Fibroblast of lung (primary cell): Measurements from ENCODE around the gene NTRK2. TPM values are rescaled to one million over a fixed set of nuclear protein-coding genes. Genes with fewer than 3 reads are reported as not detected.

Experiments used
- DNase-seq, 2 donors: peaks; one replicate each; pipeline versions ENCODE4 v3.0.0 to v3.0.0-alpha.2; 2010; ENCODE audit warnings: low read depth in 2 of 2
- H2AFZ ChIP-seq: 2 replicates; pipeline ENCODE4 v1.5.1; 2012; ENCODE audit warnings: low read length, control low read depth, inconsistent platforms
- H3K27ac ChIP-seq: 2 replicates; pipeline ENCODE4 v1.5.1; 2011; ENCODE audit warnings: low read length, control low read depth; ENCODE audit not compliant: insufficient read depth
- H3K27me3 ChIP-seq: 2 replicates; pipeline ENCODE4 v1.5.1; 2011; ENCODE audit warnings: mild to moderate bottlenecking, low read length; ENCODE audit not compliant: control insufficient read depth, insufficient read depth
- H3K36me3 ChIP-seq: 2 replicates; pipeline ENCODE4 v1.5.1; 2011; ENCODE audit warnings: low read length; ENCODE audit not compliant: control insufficient read depth, insufficient read depth
- H3K4me1 ChIP-seq: 2 replicates; pipeline ENCODE4 v1.5.1; 2011; ENCODE audit warnings: low read length; ENCODE audit not compliant: control insufficient read depth, insufficient read depth; ENCODE audit errors: extremely low read depth
- H3K4me2 ChIP-seq: 2 replicates; pipeline ENCODE4 v1.5.1; 2011; ENCODE audit warnings: low read length, control low read depth; ENCODE audit not compliant: insufficient read depth; ENCODE audit errors: extremely low read depth
- H3K4me3 ChIP-seq, 4 experiments: fragments of 200-600 bp in 1 of 4; sonication (generic) in 1 of 4; replicated peaks in 1 of 4; 2 replicates each; pipeline ENCODE4 v1.5.1; 2011 to 2016; ENCODE audit warnings: low read length in 4 of 4, low read depth in 3 of 4, mild to moderate bottlenecking in 3 of 4, control low read depth in 2 of 4, inconsistent platforms in 1 of 4, mixed read lengths in 1 of 4; ENCODE audit not compliant: insufficient read depth in 1 of 4; ENCODE audit errors: control extremely low read depth in 1 of 4
- H3K79me2 ChIP-seq: 2 replicates; pipeline ENCODE4 v1.5.1; 2012; ENCODE audit warnings: mild to moderate bottlenecking, low read length, inconsistent platforms; ENCODE audit not compliant: control insufficient read depth, insufficient read depth
- H3K9ac ChIP-seq: 2 replicates; pipeline ENCODE4 v1.5.1; 2011; ENCODE audit warnings: mild to moderate bottlenecking, low read length, control low read depth; ENCODE audit not compliant: insufficient read depth
- H3K9me3 ChIP-seq: 2 replicates; pipeline ENCODE4 v1.5.1; 2012; ENCODE audit warnings: low read depth, low read length; ENCODE audit not compliant: control insufficient read depth, insufficient read depth
- H4K20me1 ChIP-seq: 2 replicates; pipeline ENCODE4 v1.5.1; 2011; ENCODE audit warnings: low read length; ENCODE audit not compliant: control insufficient read depth, insufficient read depth; ENCODE audit errors: extremely low read depth
- CTCF ChIP-seq, 2 donors: IDR thresholded peaks in 1 of 2; conservative IDR thresholded peaks in 1 of 2; 1 replicate in 1 of 2; 2 replicates in 1 of 2; pipeline ENCODE4 v1.5.1; 2011 to 2012; ENCODE audit warnings: low read length in 2 of 2, control low read depth in 1 of 2, inconsistent platforms in 1 of 2, low read depth in 1 of 2, mild to moderate bottlenecking in 1 of 2
- EZH2 ChIP-seq: IDR thresholded peaks from 2 replicates; pipeline ENCODE4 v1.5.1; 2012; ENCODE audit warnings: low read length, control low read depth, mild to moderate bottlenecking; ENCODE audit errors: missing control alignments
- polyA plus RNA-seq, 2 donors: library from polyadenylated mRNA; depleted of rRNA in 1 of 2; stranded (reverse) in 1 of 2; unstranded in 1 of 2; fragments of >200 nt; gene quantifications; 2 replicates each; pipeline ENCODE4 v1.2.1, GENCODE V29; 2011 to 2012; ENCODE audit warnings: missing spikeins in 1 of 2
- total RNA-seq: library from RNA; depleted of rRNA; stranded (reverse); fragments of >200 nt; gene quantifications from 2 replicates; pipeline ENCODE4 v1.2.1, GENCODE V29; 2014

The NTRK2 gene
- total and polyA plus RNA-seq, 2 donors (not counting 1 experiment from before 2014, with no cell fraction given), result 0.66 to 1.1 TPM

- TF ChIP-seq EZH2 (no peak), CTCF (conservative IDR thresholded peaks at IDR 0.05 in 1 of 2, IDR thresholded peaks at IDR 0.05 in 1 of 2; ENCODE audit: low read depth in 1 of 2, low read length in 2 of 2) (no peak)
- no peak for DNase-seq
- H3K4me1 ChIP-seq, result no peaks in the 10 kb centered on the region
These were observed 142.2 kb downstream of the NTRK2 start for GRCh38 chr9:84811751-84812074.

GRCh38 chr9:84812355-84812754 is 142.8 kb downstream of the NTRK2 start:
- Histone ChIP-seq H3K4me3 (no peak overlapping the region), H2AFZ (no peak overlapping the region), H3K36me3 (no peaks in the 10 kb centered on the region), H3K4me1 (no peaks in the 10 kb centered on the region), H3K9ac (no peak overlapping the region), H3K27ac (no peak overlapping the region), H3K79me2 (no peaks in the 10 kb centered on the region), H3K27me3 (no peaks in the 10 kb centered on the region), H3K4me2 (no peak overlapping the region), H4K20me1 (no peaks in the 10 kb centered on the region), H3K9me3 (no peaks in the 10 kb centered on the region)
- no peak for DNase-seq
- TF ChIP-seq EZH2 (no peak), CTCF (conservative IDR thresholded peaks at IDR 0.05 in 1 of 2, IDR thresholded peaks at IDR 0.05 in 1 of 2; ENCODE audit: low read depth in 1 of 2, low read length in 2 of 2) (no peak)

More at GRCh38 chr9:84811751-84812074, 142.2 kb downstream of the NTRK2 start:
- Histone ChIP-seq H3K36me3 (no peaks in the 10 kb centered on the region), H2AFZ (no peak overlapping the region), H3K9ac (no peak overlapping the region), H4K20me1 (no peaks in the 10 kb centered on the region), H3K27me3 (no peaks in the 10 kb centered on the region), H3K9me3 (no peaks in the 10 kb centered on the region), H3K4me3 (no peak overlapping the region), H3K4me2 (no peak overlapping the region), H3K79me2 (no peaks in the 10 kb centered on the region), H3K27ac (no peak overlapping the region)

- Histone ChIP-seq H3K36me3 (no peaks in the 10 kb centered on the region), H3K4me1 (no peaks in the 10 kb centered on the region), H3K9me3 (no peaks in the 10 kb centered on the region), H3K27ac (no peak overlapping the region), H3K4me3 (no peak overlapping the region), H3K27me3 (no peaks in the 10 kb centered on the region), H2AFZ (no peak overlapping the region), H4K20me1 (no peaks in the 10 kb centered on the region), H3K79me2 (no peaks in the 10 kb centered on the region), H3K9ac (no peak overlapping the region), H3K4me2 (no peak overlapping the region)
- no peak for DNase-seq
- TF ChIP-seq EZH2 (no peak), CTCF (conservative IDR thresholded peaks at IDR 0.05 in 1 of 2, IDR thresholded peaks at IDR 0.05 in 1 of 2; ENCODE audit: low read depth in 1 of 2, low read length in 2 of 2) (no peak)
These were observed 143.3 kb downstream of the NTRK2 start for GRCh38 chr9:84812847-84813246.
